Kidney (tissue), 14 donors: Measurements from ENCODE around the gene KCNK7. TPM values are rescaled to one million over a fixed set of nuclear protein-coding genes. Genes with fewer than 3 reads are reported as not detected.

ENCODE experiments used
- DNase-seq, 5 donors: peaks; one replicate each; pipeline ENCODE4 v3.0.0-alpha.2; 2013 to 2020
- FAIRE-seq: peaks from 2 replicates; lab custom pipeline; 2012; peaks lifted over from hg19 to GRCh38; lab: Jason Lieb, UNC
- H3K27ac ChIP-seq, 2 donors: one replicate each; pipeline ENCODE4 v1.7.0; 2013; ENCODE audit warnings: low read depth in 2 of 2, low read length in 2 of 2, inconsistent platforms in 1 of 2
- H3K27me3 ChIP-seq: one replicate; pipeline ENCODE4 v1.7.1; 2013; ENCODE audit warnings: low read length, inconsistent platforms; ENCODE audit not compliant: control insufficient read depth, insufficient read depth
- H3K36me3 ChIP-seq, 3 donors: one replicate each; pipeline versions ENCODE4 v1.7.0 to v1.7.1; 2013; ENCODE audit warnings: low read length in 3 of 3, control low read depth in 1 of 3, inconsistent platforms in 1 of 3; ENCODE audit not compliant: insufficient read depth in 3 of 3, control insufficient read depth in 2 of 3
- H3K4me1 ChIP-seq, 3 donors: one replicate each; pipeline versions ENCODE4 v1.7.0 to v1.7.1; 2013; ENCODE audit warnings: low read length in 3 of 3, inconsistent platforms in 1 of 3, low read depth in 1 of 3; ENCODE audit not compliant: control insufficient read depth in 2 of 3, insufficient read depth in 2 of 3
- H3K4me3 ChIP-seq, 3 donors: one replicate each; pipeline versions ENCODE4 v1.7.0 to v1.8.1; 2013; ENCODE audit warnings: low read length in 3 of 3, control low read depth in 1 of 3, inconsistent platforms in 1 of 3
- H3K9ac ChIP-seq, 3 donors: one replicate each; pipeline versions ENCODE4 v1.7.0 to v1.7.1; 2013; ENCODE audit warnings: low read length in 3 of 3, control low read depth in 1 of 3, inconsistent platforms in 1 of 3
- H3K9me3 ChIP-seq, 3 donors: one replicate each; pipeline versions ENCODE4 v1.7.0 to v1.7.1; 2013; ENCODE audit warnings: low read length in 3 of 3, control low read depth in 1 of 3, inconsistent platforms in 1 of 3; ENCODE audit not compliant: control insufficient read depth in 2 of 3, insufficient read depth in 1 of 3
- intact Hi-C: fragments of 100-400 bp; cut with DNase I; formaldehyde crosslinking; loops from one replicate; pipeline ENCODE4 v1.11.1; 2022
- polyA plus RNA-seq: library from polyadenylated mRNA; stranded (reverse); fragments of 350-450 nt; fragmentation: Illumina TruSeq; extraction: RNeasy Lipid Tissue Mini Kit (QIAGEN cat#74804); gene quantifications from one replicate; pipeline ENCODE4 v1.2.3, GENCODE V29; 2014; ENCODE audit warnings: low read depth, low replicate concordance; ENCODE audit not compliant: insufficient read depth
- total RNA-seq: library from RNA; stranded (reverse); fragmentation: NEBNext Ultra II Directional; extraction: Animal tissue kit (Norgen Biotek cat#: 25700); gene quantifications from one replicate; pipeline ENCODE4 v1.2.1, GENCODE V29; 2021
- TF ChIP-seq, protein P1 (sequence below): IDR thresholded peaks from 3 replicates; pipeline ENCODE4 v1.5.1; 2012; ENCODE audit warnings: mild to moderate bottlenecking, moderate library complexity, borderline replicate concordance; ENCODE audit not compliant: insufficient read depth; ENCODE audit errors: extremely low read depth
- donor health status: control.
- donor health status: control.
- donor health status: control.
- donor health status: control.
- donor health status: control.
- donor health status: DM: yes; HTN: yes; CAD: no.
- donor health status: Normal renal cell carcinoma (clear cell type).

The KCNK7 gene
- total and polyA plus RNA-seq, 2 donors from 2014 or later = 0.25 TPM; not detected in 1

DNA sequence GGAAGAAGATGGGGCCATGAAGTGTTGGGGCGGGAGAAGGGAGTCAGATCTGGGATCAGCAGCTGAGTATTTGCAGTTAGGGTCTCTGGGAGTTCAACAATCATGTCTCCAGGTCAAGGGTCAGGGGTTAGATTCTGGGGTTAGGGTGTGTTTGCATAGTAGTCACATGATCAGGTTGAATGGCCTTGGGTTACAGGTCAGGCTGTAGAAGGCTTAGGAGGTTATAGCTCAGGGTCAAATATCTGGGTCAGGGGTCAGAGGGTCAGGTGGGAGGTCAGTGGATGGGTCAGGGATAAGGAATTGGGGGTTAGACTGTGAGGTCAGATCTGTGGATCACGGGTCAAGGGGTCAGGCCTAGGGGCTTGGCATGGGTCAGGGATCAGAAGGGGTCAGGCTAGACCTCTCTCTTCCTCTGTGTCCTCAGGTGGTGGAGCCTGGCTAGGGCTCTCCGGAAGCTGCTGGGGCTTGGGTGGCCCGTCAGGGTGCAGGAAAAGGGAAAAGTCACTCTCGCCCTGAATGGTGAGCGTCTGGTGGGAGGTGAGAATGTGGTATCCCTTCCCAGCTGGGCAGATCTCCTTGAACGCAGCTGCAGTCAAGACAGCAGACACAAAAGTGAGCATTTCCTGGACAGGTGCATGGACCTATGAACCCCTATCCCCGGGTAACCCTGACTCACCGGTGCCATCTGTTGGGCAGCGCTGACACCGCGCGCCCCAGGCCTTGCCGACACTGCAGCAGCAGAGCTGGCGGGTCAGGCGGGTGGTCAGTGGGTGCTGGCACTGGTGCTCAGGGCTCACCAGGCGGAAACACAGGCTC is 43.8 kb downstream of the KCNK7 start:
- TF ChIP-seq, protein P1, sequence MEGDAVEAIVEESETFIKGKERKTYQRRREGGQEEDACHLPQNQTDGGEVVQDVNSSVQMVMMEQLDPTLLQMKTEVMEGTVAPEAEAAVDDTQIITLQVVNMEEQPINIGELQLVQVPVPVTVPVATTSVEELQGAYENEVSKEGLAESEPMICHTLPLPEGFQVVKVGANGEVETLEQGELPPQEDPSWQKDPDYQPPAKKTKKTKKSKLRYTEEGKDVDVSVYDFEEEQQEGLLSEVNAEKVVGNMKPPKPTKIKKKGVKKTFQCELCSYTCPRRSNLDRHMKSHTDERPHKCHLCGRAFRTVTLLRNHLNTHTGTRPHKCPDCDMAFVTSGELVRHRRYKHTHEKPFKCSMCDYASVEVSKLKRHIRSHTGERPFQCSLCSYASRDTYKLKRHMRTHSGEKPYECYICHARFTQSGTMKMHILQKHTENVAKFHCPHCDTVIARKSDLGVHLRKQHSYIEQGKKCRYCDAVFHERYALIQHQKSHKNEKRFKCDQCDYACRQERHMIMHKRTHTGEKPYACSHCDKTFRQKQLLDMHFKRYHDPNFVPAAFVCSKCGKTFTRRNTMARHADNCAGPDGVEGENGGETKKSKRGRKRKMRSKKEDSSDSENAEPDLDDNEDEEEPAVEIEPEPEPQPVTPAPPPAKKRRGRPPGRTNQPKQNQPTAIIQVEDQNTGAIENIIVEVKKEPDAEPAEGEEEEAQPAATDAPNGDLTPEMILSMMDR = peak; percentile 70
- intact Hi-C loops = no loop called here
- DNase-seq = peak; percentile 45 to 83 (median 55)
- H3K36me3 ChIP-seq = peaks cover 0 to 2% (median 0%) of the 10 kb centered on the region in 3 donors
- no peaks in the 10 kb centered on the region for H3K9me3 ChIP-seq
- peak overlapping the region in 1 of 2 donors; percentile 79 for H3K27ac ChIP-seq
- H3K4me1 ChIP-seq = peaks cover 0 to 31% (median 4%) of the 10 kb centered on the region in 3 donors
- H3K9ac ChIP-seq = no peak overlapping the region
- no peaks in the 10 kb centered on the region for H3K27me3 ChIP-seq
- FAIRE-seq = no peak
- H3K4me3 ChIP-seq = peak overlapping the region in 1 of 3 donors; percentile 32

DNA sequence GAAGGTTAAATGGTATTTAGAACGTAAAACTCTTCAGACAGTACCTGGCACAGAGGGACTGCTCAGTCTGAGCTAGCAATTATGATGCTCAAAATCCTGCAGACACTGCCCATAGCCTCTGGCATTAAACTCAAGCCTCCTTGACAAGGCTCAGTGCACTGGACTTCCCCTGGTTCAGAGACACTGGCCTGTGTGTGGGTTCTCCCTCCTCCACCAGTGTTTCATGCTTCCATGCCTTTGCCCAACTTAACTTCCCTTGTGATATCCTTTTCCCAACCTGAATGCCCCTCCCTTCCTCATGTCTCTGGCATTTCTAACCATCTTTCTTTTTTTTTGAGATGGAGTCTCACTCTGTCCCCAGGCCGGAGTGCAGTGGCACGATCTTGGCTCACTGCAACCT is 46.5 kb downstream of the KCNK7 start:
- TF ChIP-seq, protein P1 = no peak

DNA sequence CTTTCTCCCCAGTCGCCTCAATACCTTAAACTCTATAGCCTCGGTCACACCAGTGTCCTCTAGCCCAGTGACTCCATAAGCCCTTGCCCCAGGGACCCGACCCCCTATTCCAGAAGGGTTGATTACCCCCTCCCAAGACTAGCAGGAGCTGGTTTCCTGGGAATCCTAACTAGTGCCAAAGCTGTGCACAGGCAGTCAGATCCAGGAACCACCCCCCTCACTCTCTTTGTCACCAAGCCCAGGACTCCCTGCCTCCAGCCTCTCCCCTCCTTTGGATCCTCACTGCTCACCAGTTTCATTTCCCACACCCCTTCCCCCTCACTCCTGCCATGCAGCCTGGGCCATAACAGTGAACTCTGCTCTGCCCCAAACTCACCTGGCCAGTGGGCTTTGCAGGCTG is 47.2 kb downstream of the KCNK7 start:
- no peak for DNase-seq
- no peaks in the 10 kb centered on the region for H3K27me3 ChIP-seq
- no peaks in the 10 kb centered on the region for H3K9me3 ChIP-seq
- H3K27ac ChIP-seq = no peak overlapping the region
- peaks cover 0 to 2% (median 0%) of the 10 kb centered on the region in 3 donors for H3K36me3 ChIP-seq
- H3K9ac ChIP-seq = no peak overlapping the region
- intact Hi-C loops = no loop called here
- H3K4me3 ChIP-seq = no peak overlapping the region
- FAIRE-seq = no peak
- peaks cover 0 to 20% (median 4%) of the 10 kb centered on the region in 3 donors for H3K4me1 ChIP-seq
- TF ChIP-seq, protein P1 = no peak

More for the DNA sequence above, 46.5 kb downstream of the KCNK7 start:
- intact Hi-C loops = no loop called here
- H3K36me3 ChIP-seq = peaks cover 0 to 2% (median 0%) of the 10 kb centered on the region in 3 donors
- H3K27ac ChIP-seq = no peak overlapping the region
- no peak for DNase-seq
- no peaks in the 10 kb centered on the region for H3K9me3 ChIP-seq
- H3K9ac ChIP-seq = no peak overlapping the region
- FAIRE-seq = no peak
- H3K27me3 ChIP-seq = no peaks in the 10 kb centered on the region
- H3K4me3 ChIP-seq = no peak overlapping the region
- peaks cover 0 to 20% (median 4%) of the 10 kb centered on the region in 3 donors for H3K4me1 ChIP-seq
